Fibroblast of skin of left biceps (primary cell): ENCODE results near the gene CHFR.
"Not testable (repeated sequence)": the region's sequence is repeated elsewhere in the genome, so short reads cannot be mapped to it uniquely, and the experiment has no call there.

Experiments used
- DNase-seq, 2 experiments: peaks; one replicate each; pipeline ENCODE4 v3.0.0-alpha.2; 2013; ENCODE audit warnings: low read depth in 2 of 2

CHFR gene

DNA sequence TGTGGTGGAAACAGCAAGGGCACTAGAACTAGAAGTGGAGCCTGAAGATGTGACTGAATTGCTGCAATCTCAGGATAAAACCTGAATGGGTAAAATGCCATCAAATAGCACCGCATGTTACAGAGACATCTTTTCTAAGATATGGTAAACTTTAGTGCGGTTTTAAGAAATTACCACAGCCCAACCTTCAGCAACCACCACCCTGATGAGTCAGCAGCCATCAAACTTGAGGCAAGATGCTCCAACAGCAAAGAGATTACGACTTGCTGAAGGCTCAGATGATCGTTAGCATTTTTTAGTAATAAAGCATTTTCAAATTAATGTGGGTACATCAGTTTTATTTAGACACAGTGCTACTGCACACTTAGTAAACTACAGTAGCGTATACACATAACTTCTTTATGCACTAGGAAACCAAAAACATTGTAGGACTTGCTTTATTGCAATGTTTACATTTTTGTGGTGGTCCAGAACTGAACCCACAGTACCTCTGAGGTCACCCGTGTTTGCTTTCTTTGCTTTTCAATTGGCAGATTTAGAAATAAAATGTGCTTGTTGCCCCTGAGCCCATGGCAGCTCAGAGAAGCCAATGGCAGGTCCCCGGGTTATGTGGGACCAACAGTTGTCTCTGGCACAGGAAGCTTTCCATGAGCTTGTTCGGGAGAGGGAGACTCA is 74.6 kb downstream of the CHFR start:
- no peak for DNase-seq

GRCh38 chr12:132809391-132809790 is 78.0 kb downstream of the CHFR start:
- DNase-seq = not testable (repeated sequence)

DNA sequence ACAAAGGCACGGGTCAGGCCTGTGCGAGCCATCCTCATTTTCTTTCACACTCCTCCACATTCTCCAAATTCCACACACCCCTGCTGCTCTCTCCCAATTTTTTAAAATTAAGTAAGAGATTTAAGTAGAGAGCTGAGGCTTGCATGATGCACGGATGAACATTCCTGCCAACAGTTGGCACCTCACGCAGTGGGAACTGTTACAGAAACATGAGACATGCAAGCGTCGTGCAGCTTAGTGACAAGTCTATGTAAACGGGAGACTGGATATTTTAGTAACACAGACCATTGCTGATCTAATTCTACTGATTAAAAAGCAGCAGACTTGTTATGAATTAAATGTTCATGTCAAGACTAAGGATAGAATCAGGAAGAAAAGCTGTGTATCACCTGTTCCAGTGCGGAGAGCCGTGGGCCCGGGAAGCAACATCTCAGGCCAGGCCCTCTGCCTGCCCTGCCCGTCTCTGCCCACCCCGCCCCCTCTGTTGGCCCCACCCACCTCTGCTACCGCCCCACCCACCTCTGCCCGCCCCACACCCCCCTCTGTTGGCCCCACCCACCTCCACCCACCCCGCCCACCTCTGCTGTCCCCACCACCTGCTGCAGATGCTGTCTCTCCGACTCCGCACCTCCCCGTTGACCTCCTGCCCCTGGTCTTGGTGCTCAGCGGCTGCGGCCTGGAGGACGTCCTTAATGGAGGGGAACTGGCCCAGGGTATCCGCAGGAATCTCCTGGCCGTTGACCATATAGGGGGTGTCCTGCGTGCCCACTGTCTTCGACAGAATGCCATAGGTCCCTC is 79.9 kb downstream of the CHFR start:
- no peak for DNase-seq

GRCh38 chr12:132806857-132807256 is 80.5 kb downstream of the CHFR start:
- no peak for DNase-seq

DNA sequence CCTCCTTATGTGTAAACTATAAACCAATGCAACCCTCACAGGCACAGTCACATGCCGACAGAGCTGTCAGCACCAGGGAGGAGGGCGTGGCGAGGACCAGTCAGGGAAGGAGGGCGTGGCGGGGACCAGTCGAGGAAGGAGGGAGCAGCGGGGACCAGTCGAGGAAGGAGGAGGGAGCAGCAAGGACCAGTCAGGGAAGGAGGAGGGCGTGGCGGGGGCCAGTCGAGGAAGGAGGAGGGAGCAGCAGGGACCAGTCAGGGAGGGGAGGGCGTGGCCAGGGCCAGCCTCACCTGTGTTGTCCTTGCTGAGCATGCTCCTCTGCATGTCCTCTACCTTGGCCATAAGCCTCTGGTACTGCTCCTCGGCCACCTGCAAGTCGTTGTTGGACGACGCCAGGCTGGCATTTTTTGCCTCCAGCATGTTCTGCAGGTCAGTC is 83.0 kb downstream of the CHFR start:
- DNase-seq = no peak

GRCh38 chr12:132803888-132804287 is 83.5 kb downstream of the CHFR start:
- DNase-seq = no peak

DNA sequence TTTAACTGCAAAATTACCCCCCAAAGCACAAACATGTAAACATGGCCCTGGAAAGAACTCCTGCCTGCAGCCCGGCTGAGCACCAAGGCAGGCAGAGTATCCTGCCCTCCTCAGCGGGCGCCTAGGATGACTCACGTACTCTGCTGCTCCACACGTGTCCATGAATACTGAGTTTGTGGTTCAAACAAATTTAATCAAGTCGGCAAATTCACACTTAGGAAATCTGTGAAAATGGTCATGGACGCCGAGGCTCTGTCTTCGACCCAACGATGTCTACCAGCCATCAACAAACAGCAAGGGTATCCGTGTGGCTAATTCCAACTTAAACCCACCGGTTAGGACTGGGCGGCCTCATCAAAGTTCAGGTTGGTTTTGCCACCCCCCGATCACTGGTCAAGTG is 84.3 kb downstream of the CHFR start:
- DNase-seq = no peak

DNA sequence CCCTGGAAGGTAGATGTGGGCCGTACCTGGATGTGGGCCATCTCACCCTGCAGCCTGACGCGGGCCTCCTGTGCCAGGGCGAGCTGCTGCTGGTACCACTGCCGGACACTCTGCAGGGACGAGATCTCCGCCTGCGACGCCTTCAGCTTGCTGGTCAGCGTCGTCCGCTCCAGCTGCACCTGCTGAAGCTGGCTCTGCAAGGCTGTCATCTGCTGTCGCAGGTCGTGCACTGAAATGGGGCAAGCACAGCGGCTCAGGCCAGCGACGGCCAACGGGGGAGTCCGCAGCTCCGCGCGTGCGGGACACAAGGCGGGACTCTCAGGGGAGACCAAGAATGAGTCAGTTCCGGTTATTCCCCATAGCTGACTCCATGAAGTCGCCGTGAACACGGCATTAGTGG is 85.7 kb downstream of the CHFR start:
- DNase-seq = no peak

DNA sequence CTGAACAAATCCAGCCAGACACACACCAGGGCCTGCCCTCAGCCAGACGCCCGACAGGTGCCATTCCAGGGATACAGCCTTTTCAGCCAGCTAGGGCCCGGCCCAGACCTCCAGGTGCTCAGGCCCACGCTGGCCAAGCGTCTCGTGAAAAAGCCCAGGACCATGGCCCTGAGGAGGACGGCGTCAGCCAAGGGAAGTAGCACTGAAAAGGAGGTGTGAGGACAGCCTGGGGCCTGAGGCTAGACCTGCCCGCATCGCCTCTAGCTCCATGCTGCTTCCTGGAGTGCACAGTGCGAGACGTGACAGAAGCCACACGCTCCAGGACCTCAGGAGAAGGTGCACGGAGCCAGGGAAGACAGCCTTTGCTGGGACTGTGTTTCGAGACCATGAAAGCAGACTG is 88.6 kb downstream of the CHFR start:
- DNase-seq = no peak

GRCh38 chr12:132797820-132798570 is 89.4 kb downstream of the CHFR start:
- no peak for DNase-seq

DNA sequence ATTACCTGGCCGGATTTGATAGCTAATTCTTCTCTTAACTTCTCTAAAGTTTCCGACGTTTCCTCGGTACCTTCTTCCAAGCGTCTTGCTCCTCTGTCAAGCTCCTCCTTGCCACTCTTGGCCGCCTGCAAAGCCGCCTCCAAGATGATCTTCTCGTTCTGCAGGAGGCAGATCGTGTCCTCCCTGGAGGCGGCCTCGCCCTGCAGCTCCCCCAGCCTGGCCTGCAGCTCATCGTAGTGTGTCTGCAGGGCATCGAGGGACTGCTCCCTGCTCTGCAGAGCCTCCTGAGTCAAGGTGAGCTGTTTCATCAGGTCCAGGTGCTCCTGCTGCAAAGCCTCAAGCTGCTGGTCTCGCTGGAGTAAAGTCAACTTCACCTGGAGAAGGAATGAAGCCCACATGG is 91.6 kb downstream of the CHFR start:
- DNase-seq = no peak

DNA sequence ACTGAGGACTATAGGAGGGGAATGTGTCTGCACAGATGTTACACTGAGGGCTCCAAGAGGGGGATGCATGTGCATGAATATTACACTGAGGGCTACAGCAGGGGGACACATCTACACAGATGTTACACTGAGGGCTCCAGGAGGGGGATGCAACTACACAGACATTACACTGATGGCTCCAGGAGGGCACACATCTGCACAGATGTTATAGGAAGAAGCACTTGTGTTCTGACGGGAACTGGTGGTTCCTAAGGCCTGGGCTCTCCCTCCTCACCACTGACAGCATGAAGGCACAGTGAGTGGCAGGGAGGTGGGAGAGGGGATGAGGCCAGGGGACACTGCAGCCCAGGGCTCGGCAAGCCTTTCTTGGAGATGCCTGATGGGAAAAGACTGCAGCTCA is 95.5 kb downstream of the CHFR start:
- DNase-seq = not testable (repeated sequence)

DNA sequence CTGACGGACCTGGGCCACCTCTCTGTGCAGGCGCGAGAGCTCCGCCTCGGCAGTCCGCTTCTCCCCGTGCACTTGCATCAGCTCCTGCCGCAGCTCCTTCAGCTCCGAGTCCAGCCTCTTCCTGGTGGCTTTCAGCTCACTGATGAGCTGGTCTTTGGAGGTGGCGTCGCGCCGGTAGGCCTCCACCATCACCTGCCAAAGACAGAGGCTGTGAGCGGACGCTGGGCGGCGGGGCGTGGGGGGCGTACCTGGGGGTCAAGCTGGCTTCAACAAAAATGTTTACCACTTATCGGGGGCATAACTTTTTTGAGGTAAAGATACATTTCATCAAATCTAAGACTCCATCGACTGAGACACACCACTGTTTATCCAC is 98.3 kb downstream of the CHFR start:
- DNase-seq = no peak

DNA sequence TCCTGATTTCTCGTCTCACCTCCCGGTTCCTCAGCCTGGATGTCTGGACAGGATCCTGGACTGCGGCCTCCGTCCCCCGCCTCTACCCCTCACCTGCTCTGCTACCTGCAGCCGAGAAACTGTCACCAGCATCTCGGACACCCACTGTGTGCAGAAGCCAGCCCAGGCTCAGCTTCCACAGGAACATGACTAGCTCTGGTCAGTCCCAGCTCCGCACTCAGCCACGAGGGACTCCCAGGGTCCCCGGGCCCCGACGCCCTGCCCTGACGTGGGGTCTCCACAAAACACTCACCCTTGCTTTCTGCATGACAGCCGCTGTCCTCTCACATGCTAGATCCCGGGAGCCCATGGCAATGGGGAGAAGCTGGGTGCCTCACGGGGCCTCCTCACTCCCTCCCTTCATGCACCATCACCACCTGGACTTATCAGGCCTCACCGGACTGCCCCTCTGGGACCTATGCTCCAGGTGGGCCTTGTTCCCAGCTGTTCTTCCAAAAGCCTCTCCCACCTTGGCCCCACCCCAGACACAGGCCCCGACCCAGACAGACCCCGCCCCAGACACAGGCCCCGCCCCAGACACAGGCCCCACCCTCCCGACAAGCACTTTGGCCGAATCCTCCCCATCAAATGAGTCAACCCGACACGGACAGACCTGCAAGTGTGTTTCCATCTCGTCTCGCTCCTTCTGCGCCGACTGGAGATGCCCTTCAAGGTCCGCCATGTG is 98.9 kb downstream of the CHFR start:
- no peak for DNase-seq

DNA sequence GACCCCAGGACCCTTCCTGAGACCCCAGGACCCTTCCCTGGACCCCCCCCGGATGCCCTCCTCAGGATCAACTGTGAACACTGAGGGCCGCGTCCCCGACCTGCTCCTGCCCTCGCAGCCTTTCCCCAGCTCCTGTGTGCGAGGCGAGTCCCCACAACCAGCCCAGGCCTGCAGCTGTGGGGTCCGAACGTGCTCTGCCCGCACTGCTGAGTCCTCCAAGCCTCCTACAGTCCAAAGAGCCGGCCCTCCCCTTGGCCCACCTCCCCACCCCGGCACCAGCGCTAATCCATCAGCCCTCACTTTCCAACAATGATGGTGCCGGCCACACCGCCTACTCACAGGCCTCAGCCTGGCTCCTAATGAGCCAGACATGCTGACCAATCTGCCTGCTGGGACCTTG is 99.5 kb downstream of the CHFR start:
- DNase-seq = no peak

DNA sequence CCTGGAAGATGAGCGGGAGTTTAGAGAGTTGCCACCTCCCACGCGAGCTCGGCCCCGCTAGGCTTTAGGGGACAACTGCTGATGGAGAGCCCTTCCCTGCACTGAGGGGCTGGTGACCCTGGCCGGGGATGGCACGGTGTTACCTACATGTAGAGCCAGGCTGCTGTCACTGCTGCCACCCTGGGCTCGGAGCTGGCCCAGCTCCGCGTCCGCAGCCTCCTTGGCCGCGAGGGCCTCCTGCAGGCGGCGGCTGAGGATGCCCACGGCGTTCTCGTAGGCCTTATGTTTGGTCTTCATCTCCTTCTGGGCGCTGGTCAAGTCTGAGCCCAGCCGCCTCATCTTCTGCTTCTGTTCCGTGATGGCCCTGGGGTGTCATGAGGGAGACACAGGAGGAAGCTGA is 101.2 kb downstream of the CHFR start:
- DNase-seq = no peak

DNA sequence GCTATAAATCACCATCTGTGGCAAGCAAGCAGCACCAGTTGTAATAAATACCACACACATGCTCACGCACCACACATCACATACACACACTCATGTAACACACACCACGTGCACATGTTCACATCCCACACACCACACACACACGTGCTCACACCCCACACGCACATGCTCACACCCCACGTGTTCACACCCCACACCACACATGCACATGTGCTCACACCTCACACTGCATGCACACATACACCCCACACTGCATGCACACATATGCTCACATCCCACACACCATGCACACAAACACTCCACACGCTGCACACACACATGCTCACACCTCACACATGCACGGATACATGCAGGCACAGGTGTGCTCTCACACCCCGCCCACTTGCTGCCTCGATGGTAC is 102.8 kb downstream of the CHFR start:
- DNase-seq = no peak

DNA sequence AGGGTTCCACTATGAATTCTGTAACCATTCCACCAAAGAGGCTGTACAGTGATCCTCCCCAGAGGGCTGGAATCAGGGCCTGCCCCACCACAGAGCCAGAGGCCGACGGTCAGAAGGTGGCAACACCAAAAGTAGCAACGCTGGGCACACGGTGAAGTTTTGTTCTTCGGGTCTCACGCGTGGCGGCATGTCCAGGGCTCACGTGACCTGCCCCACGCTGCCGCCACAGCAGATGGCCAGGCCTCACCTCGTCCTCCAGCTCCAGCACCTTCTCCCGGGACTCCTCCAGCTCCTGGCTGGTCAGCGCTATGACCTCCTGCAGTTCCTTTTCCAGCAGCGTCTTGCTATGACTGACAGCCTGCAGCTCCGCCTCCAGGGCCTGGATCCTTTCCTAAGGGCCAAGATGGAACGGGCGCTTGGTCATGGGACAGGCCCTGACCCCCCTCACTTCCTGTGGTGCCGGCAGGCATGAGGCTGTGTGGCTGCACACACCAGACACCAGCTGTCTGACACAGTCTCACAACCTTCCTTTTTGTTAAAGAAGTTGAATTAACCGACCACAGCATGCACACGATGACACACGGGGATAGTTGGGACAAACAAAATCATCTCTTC is 103.4 kb downstream of the CHFR start:
- no peak for DNase-seq
